Measurements from ENCODE around the gene CRB2.

DNA sequence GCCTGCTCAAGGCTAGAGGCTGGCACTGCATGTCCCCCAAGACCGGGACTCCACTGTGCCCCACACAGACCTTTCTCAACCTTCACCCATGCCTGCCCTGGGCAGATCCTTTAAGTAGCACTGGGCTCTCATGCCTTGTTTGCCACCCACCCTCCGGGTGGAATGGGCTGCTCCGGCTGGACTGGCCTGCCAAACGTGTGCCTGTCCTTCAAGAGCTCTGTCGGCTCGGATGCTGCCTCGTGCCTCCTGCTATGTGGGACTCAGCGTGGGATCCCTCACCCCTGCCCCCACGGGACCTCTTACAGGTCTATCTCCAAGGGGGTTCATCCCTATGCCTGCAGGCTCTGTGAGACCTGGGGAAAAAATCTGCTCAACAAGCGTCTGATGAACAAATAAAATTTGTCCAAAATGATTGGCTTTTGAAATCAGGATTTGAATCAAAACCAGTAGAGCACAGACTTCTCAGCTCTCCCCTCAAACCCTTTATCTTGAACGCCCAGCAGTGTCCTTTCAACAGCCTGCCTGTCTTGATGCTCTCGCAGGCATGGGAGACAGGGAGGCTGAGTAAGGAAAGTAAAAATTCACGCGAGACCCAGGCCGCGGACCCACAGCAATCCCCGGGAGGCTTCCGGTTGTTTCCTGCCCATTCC is 56.3 kb downstream of the CRB2 start:
- no peak for TF ChIP-seq SMC3 (IDR thresholded peaks at IDR 0.05; ENCODE audit: low read depth, low read length)
- TF ChIP-seq POLR2A (IDR thresholded peaks at IDR 0.05; ENCODE audit: low read depth, low read length) = no peak
- no peak for TF ChIP-seq CTCF (conservative IDR thresholded peaks at IDR 0.05; ENCODE audit: low read depth, low read length)
- TF ChIP-seq RAD21 (IDR thresholded peaks at IDR 0.05; ENCODE audit: low read length) = no peak
- no peak for TF ChIP-seq MXI1 (IDR thresholded peaks at IDR 0.05; ENCODE audit: borderline replicate concordance, low read depth, low read length)

All from IMR-90 (cell line).